HepG2 (cell line): Measurements from ENCODE around the gene KLC4. TPM values are rescaled to one million over a fixed set of nuclear protein-coding genes. Genes with fewer than 3 reads are reported as not detected.

Experiments
- ARNTL ChIP-seq: sonication (generic); formaldehyde crosslinking; IDR thresholded peaks from 2 replicates; pipeline ENCODE4 v1.4.0; 2020; ENCODE audit warnings: mild to moderate bottlenecking, missing genetic modification reagents
- CENPT ChIP-seq: sonication (generic); formaldehyde crosslinking; IDR thresholded peaks from 2 replicates; pipeline ENCODE4 v1.8.0; 2022; ENCODE audit warnings: low read depth, mild to moderate bottlenecking, moderate library complexity, missing genetic modification reagents
- ELF4 ChIP-seq: sonication (generic); formaldehyde crosslinking; IDR thresholded peaks from 2 replicates; pipeline ENCODE4 v1.5.0; 2020; ENCODE audit warnings: missing genetic modification reagents, mild to moderate bottlenecking, moderate library complexity, borderline replicate concordance
- ESRRA ChIP-seq: sonication (generic); formaldehyde crosslinking; IDR thresholded peaks from 2 replicates; pipeline ENCODE4 v1.5.1; 2020; ENCODE audit warnings: mild to moderate bottlenecking, low read depth, missing genetic modification reagents
- FOXJ3 ChIP-seq: sonication (generic); formaldehyde crosslinking; IDR thresholded peaks from 2 replicates; pipeline ENCODE4 v1.4.0; 2020; ENCODE audit warnings: missing genetic modification reagents, mild to moderate bottlenecking, borderline replicate concordance
- FOXO4 ChIP-seq: sonication (generic); formaldehyde crosslinking; conservative IDR thresholded peaks from 2 replicates; pipeline ENCODE4 v1.8.1; 2023; ENCODE audit warnings: missing genetic modification reagents
- JDP2 ChIP-seq: sonication (generic); formaldehyde crosslinking; IDR thresholded peaks from 2 replicates; pipeline ENCODE4 v1.8.1; 2022; ENCODE audit warnings: missing genetic modification reagents, borderline replicate concordance
- JUNB ChIP-seq: sonication (generic); formaldehyde crosslinking; IDR thresholded peaks from 2 replicates; pipeline ENCODE4 v1.8.0; 2022; ENCODE audit warnings: missing genetic modification reagents, mild to moderate bottlenecking, borderline replicate concordance
- NFIC ChIP-seq: IDR thresholded peaks from 2 replicates; pipeline ENCODE4 v1.6.1; 2012; ENCODE audit warnings: mild to moderate bottlenecking, low read length, inconsistent platforms
- PCBP1 ChIP-seq: fragments of 200-400 bp; formaldehyde crosslinking; IDR thresholded peaks from 2 replicates; pipeline ENCODE4 v1.6.1; 2017; ENCODE audit warnings: mild to moderate bottlenecking, low read depth, low read length, borderline replicate concordance
- POLR2A ChIP-seq, 2 experiments: IDR thresholded peaks; 2 replicates each; pipeline ENCODE4 v1.6.1; 2011; ENCODE audit warnings: low read depth in 2 of 2, low read length in 2 of 2, mild to moderate bottlenecking in 1 of 2, moderate library complexity in 1 of 2; ENCODE audit not compliant: insufficient read depth in 1 of 2
- PPARG ChIP-seq: conservative IDR thresholded peaks from 2 replicates; pipeline ENCODE4 v1.6.1; 2016; ENCODE audit warnings: missing biosample characterization, missing genetic modification reagents
- RAD51 ChIP-seq: fragments of 450-650 bp; IDR thresholded peaks from 2 replicates; pipeline ENCODE4 v1.6.1; 2016; ENCODE audit warnings: borderline replicate concordance
- SAP130 ChIP-seq: IDR thresholded peaks from 2 replicates; pipeline ENCODE4 v1.6.1; 2016; ENCODE audit warnings: low read depth
- SCMH1 ChIP-seq: sonication (generic); formaldehyde crosslinking; IDR thresholded peaks from 2 replicates; pipeline ENCODE4 v1.9.0; 2021; ENCODE audit warnings: missing genetic modification reagents, mild to moderate bottlenecking, borderline replicate concordance
- THAP7 ChIP-seq: sonication (generic); formaldehyde crosslinking; IDR thresholded peaks from 2 replicates; pipeline ENCODE4 v1.8.1; 2023; ENCODE audit warnings: mild to moderate bottlenecking, missing genetic modification reagents
- ZBTB20 ChIP-seq: sonication (generic); formaldehyde crosslinking; IDR thresholded peaks from 2 replicates; pipeline ENCODE4 v1.8.1; 2023; ENCODE audit warnings: missing genetic modification reagents, low read depth, mild to moderate bottlenecking, borderline replicate concordance
- ZBTB38 ChIP-seq: sonication (generic); formaldehyde crosslinking; IDR thresholded peaks from 2 replicates; pipeline ENCODE4 v1.5.1; 2020; ENCODE audit warnings: mild to moderate bottlenecking, missing genetic modification reagents
- ZFP1 ChIP-seq: IDR thresholded peaks from 2 replicates; pipeline ENCODE4 v1.6.1; 2016
- ZFP41 ChIP-seq: sonication (generic); formaldehyde crosslinking; IDR thresholded peaks from 2 replicates; pipeline ENCODE4 v1.4.0; 2020; ENCODE audit warnings: mild to moderate bottlenecking, missing genetic modification reagents, borderline replicate concordance
- ZFY ChIP-seq: sonication (generic); formaldehyde crosslinking; IDR thresholded peaks from 2 replicates; pipeline ENCODE4 v1.4.0; 2020; ENCODE audit warnings: missing genetic modification reagents
- ZMAT5 ChIP-seq: sonication (generic); formaldehyde crosslinking; IDR thresholded peaks from 2 replicates; pipeline ENCODE4 v1.5.0; 2020; ENCODE audit warnings: mild to moderate bottlenecking, low read depth, missing genetic modification reagents, borderline replicate concordance
- ZNF235 ChIP-seq: sonication (generic); formaldehyde crosslinking; IDR thresholded peaks from 2 replicates; pipeline ENCODE4 v1.8.1; 2023; ENCODE audit warnings: mild to moderate bottlenecking, missing genetic modification reagents, borderline replicate concordance
- ZNF432 ChIP-seq: sonication (generic); formaldehyde crosslinking; IDR thresholded peaks from 2 replicates; pipeline ENCODE4 v1.5.0; 2020; ENCODE audit warnings: missing genetic modification reagents, mild to moderate bottlenecking, borderline replicate concordance
- ZNF572 ChIP-seq: sonication (generic); formaldehyde crosslinking; IDR thresholded peaks from 2 replicates; pipeline ENCODE4 v1.5.1; 2020; ENCODE audit warnings: mild to moderate bottlenecking, missing genetic modification reagents
- ZNF574 ChIP-seq: sonication (generic); formaldehyde crosslinking; IDR thresholded peaks from 2 replicates; pipeline ENCODE4 v1.4.0; 2020; ENCODE audit warnings: missing genetic modification reagents
- ZSCAN22 ChIP-seq: sonication (generic); formaldehyde crosslinking; IDR thresholded peaks from 2 replicates; pipeline ENCODE4 v1.4.0; 2020; ENCODE audit warnings: mild to moderate bottlenecking, missing genetic modification reagents
- polyA plus RNA-seq, 8 experiments: library from polyadenylated mRNA; depleted of rRNA in 3 of 8; stranded (reverse) in 7 of 8; unstranded in 1 of 8; fragments of >200 nt; fragmentation: Illumina TruSeq in 4 of 8; extraction: Trizol in 4 of 8; gene quantifications; 2 replicates each; pipeline versions ENCODE4 v1.2.1 to v1.2.3, GENCODE V29; 2011 to 2016; ENCODE audit warnings: low read depth in 4 of 8, missing spikeins in 1 of 8, mixed read lengths in 1 of 8; ENCODE audit not compliant: insufficient read depth in 1 of 8
- total RNA-seq, 5 experiments: library from RNA; depleted of rRNA; stranded (reverse); fragments of >200 nt; fragmentation: Illumina TruSeq; extraction: Trizol; gene quantifications; 2 replicates each; pipeline ENCODE4 v1.2.3, GENCODE V29; 2016; ENCODE audit warnings: low read depth in 1 of 5

Gene KLC4
- total and polyA plus RNA-seq, 2 of the 13 experiments (the other 11 are each of a cell fraction or from before 2014, with no cell fraction given), result 45.4 to 70.4 TPM

- TF ChIP-seq SAP130 (CRISPR knock-in tag) (peak; percentile 97), ZSCAN22 (peak; percentile 47; the same call in 1 of the 2 replicates), RAD51 (no peak), CENPT (0 out of 2 replicates have a peak, but pooled peaks have one; percentile 36), FOXO4 (CRISPR knock-in tag) (no peak), POLR2A (IDR thresholded peaks at IDR 0.05; ENCODE audit: insufficient read depth in 1 of 2, low read depth in 2 of 2, low read length in 2 of 2) (peak in 1 of 2 experiments; percentile 95; a peak in 2 of 4 replicates), ELF4 (CRISPR knock-in tag) (peak; percentile 92), ZNF432 (CRISPR knock-in tag) (no peak), ZFY (CRISPR knock-in tag) (peak; percentile 95), JDP2 (CRISPR knock-in tag) (no peak), ZNF235 (CRISPR knock-in tag) (no peak), PCBP1 (no peak), PPARG (CRISPR knock-in tag) (peak; percentile 82), ESRRA (CRISPR knock-in tag) (no peak; the same call in 1 of the 2 replicates), THAP7 (CRISPR knock-in tag) (peak; percentile 86), ZBTB20 (peak; percentile 85; the same call in 1 of the 2 replicates), ZNF574 (CRISPR knock-in tag) (peak; percentile 91), FOXJ3 (CRISPR knock-in tag) (no peak), ZMAT5 (CRISPR knock-in tag) (no peak), ZFP41 (CRISPR knock-in tag) (peak; percentile 12; the same call in 1 of the 2 replicates), ZFP1 (CRISPR knock-in tag) (peak; percentile 51; the same call in 1 of the 2 replicates), ARNTL (CRISPR knock-in tag) (peak; percentile 85), SCMH1 (CRISPR knock-in tag) (no peak), NFIC (no peak), ZBTB38 (CRISPR knock-in tag) (no peak), JUNB (CRISPR knock-in tag) (no peak), ZNF572 (CRISPR knock-in tag) (no peak)
These were observed 5.8 kb upstream of the KLC4 start, which contains the start of gene CUL7 (continued) for GRCh38 chr6:43053545-43054205.
